ACC112 (cell line): ENCODE results near the gene RELN.

Source experiments
- H2AFZ ChIP-seq: fragments of 200-600 bp; sonication (generic); one replicate; pipeline ENCODE4 v1.6.0; 2017; ENCODE audit warnings: antibody characterized with exemption, low read length; ENCODE audit not compliant: unreplicated experiment
- H3K27ac ChIP-seq: fragments of 200-600 bp; sonication (generic); 2 replicates; pipeline ENCODE4 v1.5.1; 2014; ENCODE audit warnings: low read depth, mild to moderate bottlenecking, antibody characterized with exemption, low read length, moderate library complexity
- H3K27me3 ChIP-seq: fragments of 200-600 bp; sonication (generic); 2 replicates; pipeline ENCODE4 v1.6.1; 2014; ENCODE audit warnings: mild to moderate bottlenecking, antibody characterized with exemption, low read length, moderate library complexity, mixed read lengths; ENCODE audit not compliant: insufficient read depth
- H3K36me3 ChIP-seq: fragments of 200-600 bp; sonication (generic); 2 replicates; pipeline ENCODE4 v1.6.1; 2016; ENCODE audit warnings: mild to moderate bottlenecking, antibody characterized with exemption, low read length, moderate library complexity, mixed read lengths; ENCODE audit not compliant: insufficient read depth
- H3K4me1 ChIP-seq: fragments of 200-600 bp; sonication (generic); one replicate; pipeline ENCODE4 v1.6.1; 2016; ENCODE audit warnings: low read length, mixed read lengths; ENCODE audit not compliant: insufficient read depth, unreplicated experiment, control insufficient read depth
- H3K4me3 ChIP-seq: fragments of 200-600 bp; sonication (generic); 2 replicates; pipeline ENCODE4 v1.5.1; 2014; ENCODE audit warnings: mild to moderate bottlenecking, low read depth, low read length
- H3K79me2 ChIP-seq: fragments of 200-600 bp; sonication (generic); one replicate; pipeline ENCODE4 v1.6.0; 2016; ENCODE audit warnings: low read length; ENCODE audit not compliant: control insufficient read depth, unreplicated experiment, insufficient read depth

RELN gene

DNA sequence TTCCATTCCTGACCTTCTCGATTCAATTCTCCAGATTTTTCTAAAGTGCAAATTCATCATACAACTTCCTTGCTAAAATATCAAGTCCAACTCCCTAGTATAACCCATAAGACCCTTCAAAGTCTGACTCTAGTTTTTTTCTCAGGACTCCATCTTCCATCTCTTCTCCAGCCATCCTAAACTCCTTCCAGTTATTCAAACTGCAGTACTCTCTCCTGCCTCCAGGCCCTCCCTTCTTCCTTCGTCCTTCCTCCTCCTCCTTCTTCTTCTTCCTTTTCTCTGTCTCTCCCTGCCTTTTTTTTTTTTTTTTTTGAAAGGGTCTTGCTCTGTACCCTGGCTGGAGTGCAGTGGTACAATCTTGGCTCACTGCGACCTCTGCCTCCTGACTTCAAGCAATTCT is 111.9 kb downstream of the RELN start:
- H3K4me1 ChIP-seq, result no peaks in the 10 kb centered on the region
- no peak overlapping the region for H3K4me3 ChIP-seq
- no peaks in the 10 kb centered on the region for H3K36me3 ChIP-seq
- H3K27ac ChIP-seq, result no peak overlapping the region
- no peaks in the 10 kb centered on the region for H3K79me2 ChIP-seq
- no peaks in the 10 kb centered on the region for H3K27me3 ChIP-seq
- no peak overlapping the region for H2AFZ ChIP-seq

GRCh38 chr7:103875718-103876117 is 113.7 kb downstream of the RELN start:
- Histone ChIP-seq H3K4me3 (no peak overlapping the region), H3K27ac (no peak overlapping the region), H3K36me3 (no peaks in the 10 kb centered on the region), H3K79me2 (no peaks in the 10 kb centered on the region), H2AFZ (no peak overlapping the region), H3K27me3 (no peaks in the 10 kb centered on the region), H3K4me1 (no peaks in the 10 kb centered on the region)

DNA sequence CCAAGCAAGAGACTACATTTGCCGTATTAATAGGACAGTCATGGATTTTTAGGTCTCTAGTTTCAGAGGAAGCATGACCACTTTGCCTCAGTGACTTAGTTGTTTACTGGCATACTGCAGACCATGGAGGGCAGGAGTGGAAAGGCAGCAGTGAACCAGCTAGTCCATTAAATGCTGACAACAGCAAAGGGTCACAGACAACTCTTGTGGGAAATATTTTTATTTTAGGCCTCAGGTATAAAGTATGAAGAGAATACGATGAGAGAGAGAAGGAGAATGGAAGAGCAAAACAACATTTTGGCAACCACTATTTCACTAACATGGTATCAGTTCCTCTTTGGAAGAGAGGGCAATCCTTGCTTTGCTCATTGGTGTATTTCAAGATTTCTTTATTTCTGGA is 118.0 kb downstream of the RELN start:
- Histone ChIP-seq H3K27me3 (no peaks in the 10 kb centered on the region; the same call in none of the 2 replicates), H3K4me3 (no peak overlapping the region), H3K4me1 (no peaks in the 10 kb centered on the region), H3K27ac (no peak overlapping the region), H3K79me2 (no peaks in the 10 kb centered on the region), H3K36me3 (no peaks in the 10 kb centered on the region), H2AFZ (no peak overlapping the region)

- no peaks in the 10 kb centered on the region for H3K36me3 ChIP-seq
- no peak overlapping the region for H3K27ac ChIP-seq
- H3K4me1 ChIP-seq, result no peaks in the 10 kb centered on the region
- H3K27me3 ChIP-seq, result no peaks in the 10 kb centered on the region; the same call in none of the 2 replicates
- no peak overlapping the region for H3K4me3 ChIP-seq
- no peak overlapping the region for H2AFZ ChIP-seq
- no peaks in the 10 kb centered on the region for H3K79me2 ChIP-seq
These were observed 118.8 kb downstream of the RELN start for GRCh38 chr7:103870664-103871063.

DNA sequence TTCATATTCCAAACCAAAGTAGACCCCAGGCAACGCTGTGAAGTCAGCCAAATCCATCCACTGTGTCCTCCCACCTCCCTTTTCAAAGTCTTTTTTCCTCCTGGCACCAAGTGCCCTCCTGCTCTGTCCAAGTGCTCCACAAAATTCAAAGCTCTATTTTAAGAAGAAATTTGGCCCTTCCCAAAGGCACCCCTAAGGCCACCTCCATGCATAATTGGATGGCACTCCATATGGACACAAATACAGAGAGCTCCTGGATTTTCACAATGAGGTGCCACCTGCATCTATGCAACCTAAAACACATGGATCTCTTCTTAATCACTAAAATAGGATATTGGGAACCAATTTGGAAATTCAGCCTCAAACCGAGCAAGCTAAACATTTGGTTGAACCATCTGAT is 121.6 kb downstream of the RELN start:
- Histone ChIP-seq H3K27ac (no peak overlapping the region), H3K27me3 (no peaks in the 10 kb centered on the region; the same call in none of the 2 replicates), H2AFZ (no peak overlapping the region), H3K36me3 (no peaks in the 10 kb centered on the region), H3K79me2 (no peaks in the 10 kb centered on the region), H3K4me1 (no peaks in the 10 kb centered on the region), H3K4me3 (no peak overlapping the region)

GRCh38 chr7:103866919-103867318 is 122.5 kb downstream of the RELN start:
- Histone ChIP-seq H3K4me1 (no peaks in the 10 kb centered on the region), H2AFZ (no peak overlapping the region), H3K36me3 (no peaks in the 10 kb centered on the region), H3K27me3 (no peaks in the 10 kb centered on the region; the same call in none of the 2 replicates), H3K4me3 (no peak overlapping the region), H3K27ac (no peak overlapping the region), H3K79me2 (no peaks in the 10 kb centered on the region)

DNA sequence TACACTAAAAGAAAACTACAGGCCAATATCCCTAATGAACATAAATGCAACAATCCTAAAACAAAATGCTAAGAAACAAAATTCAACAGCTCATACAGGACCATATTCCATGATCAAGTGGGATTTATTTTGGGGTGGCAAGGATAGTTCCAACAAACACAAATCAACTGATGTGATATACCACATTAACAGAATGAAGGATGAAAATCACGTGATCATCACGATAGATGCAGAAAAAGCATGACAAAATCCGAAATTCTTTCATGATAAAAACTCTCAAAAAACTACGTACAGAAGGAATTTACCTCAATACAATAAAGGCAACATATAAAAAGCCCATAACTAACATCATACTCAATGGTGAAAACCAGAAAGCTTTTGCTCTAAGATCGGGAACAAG is 124.0 kb downstream of the RELN start:
- Histone ChIP-seq H3K4me3 (no peak overlapping the region), H3K79me2 (no peaks in the 10 kb centered on the region), H3K27me3 (no peaks in the 10 kb centered on the region; the same call in none of the 2 replicates), H3K36me3 (no peaks in the 10 kb centered on the region), H3K4me1 (no peaks in the 10 kb centered on the region), H3K27ac (no peak overlapping the region), H2AFZ (no peak overlapping the region)

GRCh38 chr7:103862302-103863035 is 127.0 kb downstream of the RELN start:
- no peaks in the 10 kb centered on the region for H3K79me2 ChIP-seq
- H3K36me3 ChIP-seq, result no peaks in the 10 kb centered on the region
- H3K27ac ChIP-seq, result no peak overlapping the region
- H3K27me3 ChIP-seq, result no peaks in the 10 kb centered on the region
- H2AFZ ChIP-seq, result no peak overlapping the region
- H3K4me3 ChIP-seq, result no peak overlapping the region
- H3K4me1 ChIP-seq, result no peaks in the 10 kb centered on the region

DNA sequence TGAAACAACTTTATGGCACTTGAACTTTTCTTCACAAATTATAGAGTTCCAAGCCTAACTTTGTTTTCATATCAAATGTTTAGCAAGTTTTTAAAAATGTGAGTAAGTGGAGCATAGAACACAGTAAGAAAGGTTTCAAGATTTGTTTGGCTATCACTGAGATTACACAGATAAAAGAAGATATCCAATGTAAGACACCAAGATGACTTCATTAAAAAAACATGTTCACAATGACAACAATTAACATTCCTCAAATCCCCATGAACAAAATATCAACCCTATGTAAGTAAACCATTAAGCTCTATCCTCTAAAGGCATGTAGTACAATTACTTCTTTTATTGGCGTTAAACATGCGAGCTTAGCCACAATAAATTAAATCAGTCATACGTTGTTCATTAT is 129.7 kb downstream of the RELN start:
- no peaks in the 10 kb centered on the region for H3K4me1 ChIP-seq
- H3K27ac ChIP-seq, result no peak overlapping the region
- no peak overlapping the region for H2AFZ ChIP-seq
- H3K4me3 ChIP-seq, result no peak overlapping the region
- H3K79me2 ChIP-seq, result no peaks in the 10 kb centered on the region
- 0 out of 2 replicates have a peak, but pooled peaks cover 3% of the 10 kb centered on the region for H3K27me3 ChIP-seq
- H3K36me3 ChIP-seq, result no peaks in the 10 kb centered on the region

DNA sequence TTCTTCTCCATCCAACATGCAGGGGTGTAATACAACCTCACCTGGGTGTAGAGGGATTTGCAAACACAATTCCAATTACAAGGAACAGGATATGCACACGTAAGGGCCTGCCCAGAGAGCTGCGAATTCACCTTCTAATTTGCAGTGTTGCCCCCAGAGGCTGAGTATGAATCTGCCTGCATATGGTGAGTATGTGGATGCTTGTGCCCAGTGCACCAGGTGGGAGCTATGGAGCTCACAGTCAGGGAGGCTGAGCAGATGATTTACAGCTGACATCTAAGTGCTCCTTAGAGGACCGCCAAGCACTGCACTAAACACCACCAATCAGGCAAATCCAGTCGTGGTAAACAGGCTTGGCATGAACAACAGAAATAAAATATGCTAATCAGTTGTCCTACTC is 132.0 kb downstream of the RELN start:
- H3K4me1 ChIP-seq, result no peaks in the 10 kb centered on the region
- no peak overlapping the region for H3K27ac ChIP-seq
- H3K27me3 ChIP-seq, result 0 out of 2 replicates have a peak, but pooled peaks cover 3% of the 10 kb centered on the region
- H3K4me3 ChIP-seq, result no peak overlapping the region
- H3K36me3 ChIP-seq, result no peaks in the 10 kb centered on the region
- no peak overlapping the region for H2AFZ ChIP-seq
- no peaks in the 10 kb centered on the region for H3K79me2 ChIP-seq

GRCh38 chr7:103856929-103857328 is 132.5 kb downstream of the RELN start:
- Histone ChIP-seq H3K4me1 (no peaks in the 10 kb centered on the region), H2AFZ (no peak overlapping the region), H3K4me3 (no peak overlapping the region), H3K79me2 (no peaks in the 10 kb centered on the region), H3K36me3 (no peaks in the 10 kb centered on the region), H3K27me3 (0 out of 2 replicates have a peak, but pooled peaks cover 3% of the 10 kb centered on the region), H3K27ac (no peak overlapping the region)
